Urinary bladder (tissue), 4 donors: Measurements from ENCODE around the gene RAET1E. TPM values are rescaled to one million over a fixed set of nuclear protein-coding genes. Genes with fewer than 3 reads are reported as not detected.
"Not testable (repeated sequence)": the region's sequence is repeated elsewhere in the genome, so short reads cannot be mapped to it uniquely, and the experiment has no call there.

ENCODE experiments used
- DNase-seq: peaks from one replicate; pipeline ENCODE4 v3.0.0-alpha.2; 2015; ENCODE audit errors: extremely low spot score
- H3K27ac ChIP-seq: one replicate; pipeline ENCODE4 v1.5.1; 2013; ENCODE audit warnings: low read depth, mild to moderate bottlenecking, moderate library complexity
- H3K36me3 ChIP-seq: one replicate; pipeline ENCODE4 v1.6.1; 2013; ENCODE audit warnings: mild to moderate bottlenecking, moderate library complexity; ENCODE audit not compliant: insufficient read depth
- H3K4me1 ChIP-seq: one replicate; pipeline ENCODE4 v1.6.1; 2013; ENCODE audit warnings: mild to moderate bottlenecking, moderate library complexity; ENCODE audit not compliant: insufficient read depth
- H3K4me3 ChIP-seq: one replicate; pipeline ENCODE4 v1.5.1; 2013; ENCODE audit warnings: low read depth, low read length
- WGBS: extraction: QIAGEN DNeasy Blood & Tissue Kit; methylation state at CpG from one replicate; pipeline ENCODE4 v1.1.7; 2013; 5-methylcytosine and 5-hydroxymethylcytosine counted together
- polyA plus RNA-seq: library from polyadenylated mRNA; stranded (reverse); fragments of 200-250 nt; gene quantifications from one replicate; pipeline ENCODE4 v1.2.3, GENCODE V29; 2013
- total RNA-seq: library from RNA; depleted of rRNA; stranded (reverse); fragments of >200 nt; gene quantifications from one replicate; pipeline ENCODE4 v1.2.3, GENCODE V29; 2014
- donor health status: healthy with polysubstance abuse.
- donor health status: healthy.

The RAET1E gene
- total and polyA plus RNA-seq, 2 donors = 0.74 to 0.99 TPM

DNA sequence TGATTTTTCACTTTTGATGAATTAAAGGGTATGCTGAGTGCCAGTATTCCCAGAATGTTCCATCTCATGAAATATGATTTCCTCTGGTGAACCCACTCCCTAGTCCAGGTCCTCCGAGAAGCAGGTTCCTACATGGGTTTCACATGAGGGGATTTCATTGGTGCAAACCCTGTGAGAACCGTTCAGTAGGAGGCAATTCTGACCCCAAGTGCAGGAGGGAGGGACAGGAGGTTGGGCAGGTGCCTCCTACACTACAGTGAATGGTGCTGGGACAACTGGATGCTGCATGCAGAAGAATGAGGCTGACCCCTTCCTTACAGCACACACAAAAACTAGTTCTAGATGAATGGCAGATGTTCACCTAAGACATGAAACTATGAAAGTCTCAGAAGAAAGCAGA lies 38.8 kb upstream of the RAET1E start:
- no peak for DNase-seq
- no peaks in the 10 kb centered on the region for H3K36me3 ChIP-seq
- peaks cover 3% of the 10 kb centered on the region for H3K4me1 ChIP-seq
- 34% methylated on average over 2 of the region's 2 CpGs for WGBS
- no peak overlapping the region for H3K27ac ChIP-seq
- H3K4me3 ChIP-seq = no peak overlapping the region

DNA sequence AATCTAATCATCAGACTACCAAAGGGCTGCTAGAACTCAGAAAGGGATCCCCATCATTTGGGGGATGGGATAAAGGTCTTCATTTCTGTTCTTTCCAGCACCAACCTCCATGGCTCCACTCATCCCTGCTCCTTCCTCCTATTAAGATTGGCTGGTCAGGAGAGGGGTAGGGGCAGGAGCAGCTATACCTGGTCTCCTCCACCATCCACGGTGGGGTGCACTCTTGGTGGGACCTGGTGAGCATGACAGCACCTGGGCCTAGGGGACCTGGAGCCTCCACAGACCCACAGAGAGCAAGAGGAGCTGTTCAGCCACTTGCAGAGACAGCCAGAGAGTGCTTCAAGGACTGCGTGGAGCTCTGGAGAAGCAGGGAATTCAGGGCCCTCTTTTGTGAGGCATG lies 37.8 kb upstream of the RAET1E start:
- no peak for DNase-seq
- H3K36me3 ChIP-seq = no peaks in the 10 kb centered on the region
- H3K4me3 ChIP-seq = no peak overlapping the region
- H3K27ac ChIP-seq = no peak overlapping the region
- H3K4me1 ChIP-seq = peaks cover 3% of the 10 kb centered on the region
- whole genome bisulfite sequencing = 38% methylated on average over 2 of the region's 2 CpGs

- Histone ChIP-seq H3K36me3 (no peaks in the 10 kb centered on the region), H3K4me1 (peaks cover 3% of the 10 kb centered on the region), H3K4me3 (no peak overlapping the region), H3K27ac (no peak overlapping the region)
- 52% methylated on average over 4 of the region's 4 CpGs for WGBS
- DNase-seq = no peak
Measured at GRCh38 chr6:149935246-149935645, 37.3 kb upstream of the RAET1E start.

- DNase-seq = no peak
Measured at GRCh38 chr6:149934249-149935156, 36.6 kb upstream of the RAET1E start.

GRCh38 chr6:149933461-149933860 lies 35.5 kb upstream of the RAET1E start:
- no peak overlapping the region for H3K4me3 ChIP-seq
- DNase-seq = no peak
- WGBS = 35% methylated on average over 3 of the region's 3 CpGs
- no peak overlapping the region for H3K27ac ChIP-seq
- no peaks in the 10 kb centered on the region for H3K36me3 ChIP-seq
- peaks cover 3% of the 10 kb centered on the region for H3K4me1 ChIP-seq

More at GRCh38 chr6:149934249-149935156, 36.6 kb upstream of the RAET1E start:
- Histone ChIP-seq H3K36me3 (no peaks in the 10 kb centered on the region), H3K4me3 (no peak overlapping the region), H3K4me1 (peaks cover 3% of the 10 kb centered on the region), H3K27ac (no peak overlapping the region)
- WGBS = 39% methylated on average over 11 of the region's 11 CpGs

DNA sequence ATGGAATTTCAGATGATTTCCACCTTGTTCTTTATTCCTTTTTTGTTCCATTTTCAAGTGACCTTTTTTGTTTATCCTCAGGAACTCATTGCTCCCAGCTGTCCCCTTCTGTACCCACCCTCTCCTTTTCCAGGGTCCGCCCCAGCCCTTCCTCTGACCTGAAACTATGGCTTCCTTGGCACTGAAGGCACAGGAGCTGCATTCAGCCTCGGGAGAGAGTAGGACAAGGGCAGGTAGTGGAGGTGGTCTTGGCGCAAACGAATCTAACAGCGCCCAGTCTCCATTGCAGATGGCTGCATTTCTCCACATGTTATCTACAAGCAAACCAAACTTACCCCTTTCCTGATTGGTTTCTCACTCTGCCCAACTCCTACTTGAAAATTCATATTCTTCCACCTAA lies 35.1 kb upstream of the RAET1E start:
- 51% methylated on average over 5 of the region's 5 CpGs for WGBS
- H3K4me1 ChIP-seq = no peaks in the 10 kb centered on the region
- no peak overlapping the region for H3K27ac ChIP-seq
- no peak for DNase-seq
- no peaks in the 10 kb centered on the region for H3K36me3 ChIP-seq
- H3K4me3 ChIP-seq = no peak overlapping the region

GRCh38 chr6:149931501-149931900 lies 33.6 kb upstream of the RAET1E start:
- Histone ChIP-seq H3K4me3 (no peak overlapping the region), H3K4me1 (no peaks in the 10 kb centered on the region), H3K36me3 (no peaks in the 10 kb centered on the region), H3K27ac (no peak overlapping the region)
- 65% methylated on average over 6 of the region's 6 CpGs for WGBS
- no peak for DNase-seq

DNA sequence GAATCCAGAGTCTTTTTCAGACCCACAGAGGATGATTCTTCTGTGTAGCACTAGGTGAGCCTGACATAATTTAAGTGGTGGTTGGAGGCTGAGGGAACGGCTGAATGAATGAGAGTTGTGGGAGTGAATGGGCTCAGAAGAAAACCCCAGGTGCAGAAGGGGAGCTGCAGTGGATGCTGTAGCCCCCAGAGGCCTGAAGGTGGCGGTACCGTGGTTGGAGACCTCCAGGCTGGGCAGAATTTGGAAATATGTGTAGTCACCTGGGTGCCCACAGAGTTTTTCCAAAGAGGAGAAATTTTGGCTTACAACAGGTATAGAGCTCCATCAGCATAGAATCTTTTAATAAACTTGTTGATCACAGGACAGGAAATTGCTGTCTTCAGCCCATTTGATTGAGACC lies 31.5 kb upstream of the RAET1E start:
- Histone ChIP-seq H3K36me3 (no peaks in the 10 kb centered on the region), H3K4me1 (no peaks in the 10 kb centered on the region), H3K27ac (no peak overlapping the region), H3K4me3 (no peak overlapping the region)
- DNase-seq = no peak
- WGBS = 6% methylated on average over 3 of the region's 3 CpGs

DNA sequence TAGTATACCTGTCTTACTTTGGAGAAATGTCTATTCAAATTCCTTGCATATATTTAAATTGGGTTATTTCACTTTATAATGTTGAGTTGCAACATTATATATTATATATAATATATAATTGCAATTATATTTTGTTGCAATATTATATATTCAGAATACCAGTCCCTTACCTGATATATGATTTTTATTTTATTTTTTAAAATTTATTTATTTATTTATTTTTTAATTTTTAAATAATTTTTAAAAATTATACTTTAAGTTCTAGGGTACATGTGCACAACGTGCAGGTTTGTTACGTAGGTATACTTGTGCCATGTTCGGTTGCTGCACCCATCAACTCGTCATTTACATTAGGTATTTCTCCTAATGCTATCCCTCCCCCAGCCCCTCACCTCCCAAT lies 29.1 kb upstream of the RAET1E start:
- not testable (repeated sequence) for H3K4me1 ChIP-seq, H3K4me3 ChIP-seq, H3K27ac ChIP-seq, DNase-seq, H3K36me3 ChIP-seq
- WGBS = 82% methylated on average over 4 of the region's 4 CpGs

DNA sequence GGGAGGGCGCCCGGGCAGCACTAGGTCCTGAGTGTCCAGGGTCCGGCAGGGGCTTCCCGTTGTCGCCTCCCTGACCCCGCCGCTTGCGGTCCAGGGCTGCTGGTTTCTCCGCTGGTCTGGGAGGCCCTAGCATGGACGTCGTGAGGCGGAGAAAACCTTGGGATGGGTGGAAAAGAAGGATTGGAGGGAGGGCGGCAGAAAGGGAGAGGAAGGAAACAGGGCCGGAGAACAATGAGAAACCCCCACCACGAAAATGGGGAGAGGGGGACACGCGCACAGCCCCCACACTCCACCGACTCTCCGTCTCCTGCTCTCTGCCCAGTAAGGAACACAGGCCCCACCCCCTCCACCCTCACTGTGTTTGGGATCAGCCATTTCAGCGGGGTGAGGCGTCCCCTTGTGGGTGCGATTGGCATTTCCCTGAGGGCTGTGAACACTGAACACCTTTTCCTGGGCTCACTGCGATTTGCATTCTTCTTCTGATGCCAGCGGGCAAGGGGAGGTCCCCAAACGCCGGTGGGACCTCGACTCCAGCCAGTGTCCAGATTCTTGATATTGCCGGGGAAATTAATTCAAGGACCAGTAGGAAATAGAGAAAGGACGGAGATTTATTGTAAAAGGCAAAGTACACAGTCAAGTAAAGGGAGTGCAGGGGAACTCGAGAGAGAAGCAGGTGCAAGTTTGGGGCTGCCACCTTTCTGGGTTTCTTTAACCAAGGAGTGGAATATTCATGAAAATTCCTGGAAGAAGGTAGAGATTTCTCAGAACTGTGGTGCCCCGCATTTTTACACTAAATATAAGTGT lies 28.3 kb upstream of the RAET1E start:
- peak overlapping the region; percentile 46 for H3K4me3 ChIP-seq
- peak; percentile 54 for DNase-seq
- WGBS = 4% methylated on average over 31 of the region's 31 CpGs
- peak overlapping the region; percentile 27 for H3K27ac ChIP-seq
- no peaks in the 10 kb centered on the region for H3K36me3 ChIP-seq
- no peaks in the 10 kb centered on the region for H3K4me1 ChIP-seq

DNA sequence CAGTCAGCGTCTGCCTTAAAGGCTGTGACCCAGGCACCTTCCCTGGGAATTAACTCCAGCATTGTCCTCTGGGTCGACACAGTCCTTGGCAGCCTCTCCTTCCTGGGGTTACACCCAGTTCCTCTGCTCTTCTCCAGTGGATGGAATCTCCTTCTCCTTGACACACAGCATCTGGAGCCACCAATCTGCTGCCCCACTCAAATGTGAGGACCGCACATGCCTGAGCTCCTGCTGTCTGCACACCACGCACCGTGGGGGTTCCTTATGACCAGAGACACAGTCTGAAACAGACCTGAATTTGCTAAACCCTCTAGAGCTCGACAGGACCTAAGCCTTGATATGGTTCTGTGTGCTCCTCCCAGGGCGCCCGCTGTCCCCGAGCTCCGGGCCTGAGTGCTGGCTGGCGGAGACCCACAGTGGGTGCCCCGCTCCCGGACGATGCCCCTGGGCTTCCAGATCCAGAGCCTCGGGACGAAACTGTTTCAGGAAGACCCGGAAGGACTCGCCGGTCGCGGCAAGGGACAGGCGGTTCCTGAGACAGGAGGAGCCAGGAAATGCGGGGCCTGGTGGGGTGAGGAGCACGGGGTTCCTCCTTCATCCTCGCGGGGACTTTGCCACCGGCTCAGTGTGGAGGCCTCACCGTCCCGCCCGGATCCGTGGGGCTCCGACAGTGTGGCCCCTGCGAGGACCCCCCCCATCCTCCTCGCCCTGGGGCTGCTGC lies 27.5 kb upstream of the RAET1E start:
- H3K4me1 ChIP-seq = no peaks in the 10 kb centered on the region
- H3K36me3 ChIP-seq = no peaks in the 10 kb centered on the region
- H3K27ac ChIP-seq = peak overlapping the region; percentile 27
- no peak for DNase-seq
- 14% methylated on average over 34 of the region's 34 CpGs for WGBS
- H3K4me3 ChIP-seq = peak overlapping the region; percentile 46

- no peaks in the 10 kb centered on the region for H3K4me1 ChIP-seq
- no peak overlapping the region for H3K4me3 ChIP-seq
- H3K36me3 ChIP-seq = no peaks in the 10 kb centered on the region
- 87% methylated on average over 4 of the region's 4 CpGs for WGBS
- H3K27ac ChIP-seq = no peak overlapping the region
- DNase-seq = no peak
Measured at GRCh38 chr6:149924933-149925252, 27.0 kb upstream of the RAET1E start.

- Histone ChIP-seq H3K4me1 (no peaks in the 10 kb centered on the region), H3K27ac (no peak overlapping the region), H3K36me3 (no peaks in the 10 kb centered on the region), H3K4me3 (no peak overlapping the region)
- 76% methylated on average over 9 of the region's 9 CpGs for WGBS
- DNase-seq = no peak
Measured at GRCh38 chr6:149924206-149924932, 26.5 kb upstream of the RAET1E start.
